GM19468 (cell line): ENCODE results near the gene ANXA9.

Experiments
- ATAC-seq: cut with Tn5 transposase; IDR thresholded peaks from one replicate; pipeline ENCODE4 v1.9.1; 2021; ENCODE audit warnings: mild to moderate bottlenecking, moderate library complexity, moderate number of reproducible peaks; ENCODE audit not compliant: unreplicated experiment; ENCODE audit errors: extremely low read depth

ANXA9 gene

DNA sequence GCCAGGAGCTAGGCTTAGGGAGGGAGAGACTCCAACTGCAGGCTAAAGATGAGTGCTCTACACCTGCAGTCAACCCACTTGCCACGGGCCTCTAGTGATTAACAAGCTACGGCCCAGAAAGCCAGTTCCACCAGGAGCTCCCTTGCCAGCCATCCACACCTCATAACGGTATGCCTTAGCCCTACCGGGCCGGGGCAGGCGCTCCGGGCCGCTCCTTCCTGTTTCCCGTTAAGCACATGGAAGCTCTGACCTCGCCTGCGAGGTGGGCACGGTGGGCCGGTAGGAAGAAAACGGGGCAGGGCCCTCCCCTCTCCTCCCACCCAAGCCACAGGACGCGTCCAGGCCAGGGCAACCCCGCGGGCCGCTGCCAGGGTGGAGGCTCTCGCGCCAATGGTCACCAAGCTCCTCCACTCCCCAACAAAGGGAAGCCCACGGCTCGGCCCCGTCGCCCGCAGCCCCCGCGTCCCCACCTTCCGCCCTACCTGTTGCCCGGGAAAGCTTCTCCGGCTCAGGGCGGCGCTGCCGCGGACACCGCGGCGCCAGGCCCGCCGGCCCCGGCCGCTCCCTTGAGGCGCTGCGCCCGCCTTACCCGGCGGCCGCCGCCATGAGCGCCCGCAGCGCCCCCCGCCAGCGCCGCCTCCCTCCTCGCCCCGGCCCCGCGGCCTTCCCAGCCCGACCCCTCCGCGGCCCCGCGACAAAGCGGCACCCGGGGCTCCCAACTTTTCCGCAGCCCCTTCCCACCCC lies 8.1 kb upstream of the ANXA9 start:
- ATAC-seq = peak; percentile 11

DNA sequence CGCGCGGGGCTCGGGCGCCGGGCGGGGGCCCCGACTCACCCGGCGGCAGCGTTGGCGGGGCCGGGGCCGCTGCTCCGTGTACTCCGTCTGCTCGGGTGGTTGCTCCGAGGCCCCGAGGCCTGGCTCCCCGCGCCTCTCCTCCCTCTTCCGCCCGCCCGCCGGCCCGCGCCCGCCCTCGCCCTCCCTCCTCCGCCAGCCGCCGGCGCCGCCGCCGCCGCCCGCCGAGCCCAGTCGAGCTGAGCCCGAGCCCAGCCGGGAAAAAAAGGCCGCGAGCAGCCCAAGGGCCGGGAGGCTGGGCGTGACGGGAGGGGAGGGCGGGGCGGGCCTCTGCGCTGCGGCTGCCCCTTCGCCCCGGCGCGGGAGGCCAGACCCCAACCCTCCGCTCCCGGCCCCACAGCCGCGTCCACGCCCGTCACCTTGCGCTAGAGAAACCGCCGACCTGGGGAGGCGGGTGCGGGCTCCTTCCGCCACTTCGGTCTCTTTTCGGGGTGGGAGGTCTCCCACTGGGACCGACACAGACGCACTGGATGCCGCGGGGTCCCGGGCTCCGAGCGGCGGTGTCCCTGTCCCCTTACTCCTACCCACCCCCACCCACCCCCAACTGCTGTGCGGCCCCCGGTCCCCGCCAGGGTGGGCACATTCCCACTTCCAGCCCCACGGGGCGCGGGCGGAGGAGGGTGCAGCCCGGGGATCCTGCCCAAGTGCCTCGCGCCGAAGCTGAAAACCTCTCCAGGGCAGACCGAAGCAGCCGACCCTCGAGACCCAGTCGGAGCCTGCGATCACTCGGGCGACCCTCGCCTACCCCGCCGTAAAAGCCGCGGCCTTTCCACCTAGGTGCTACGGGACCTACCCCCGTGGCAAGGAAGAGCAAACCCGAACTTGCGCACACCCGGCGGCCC lies 7.3 kb upstream of the ANXA9 start, which contains the start of gene CERS2:
TSS of gene CERS2 (minus strand) at position 256 of the 899 bp plus-strand sequence. CDS start 5,745 bp downstream, outside the sequence.
- ATAC-seq = peak; percentile 18

GRCh38 chr1:150976401-150976821 lies 5.7 kb upstream of the ANXA9 start:
- ATAC-seq = no peak

DNA sequence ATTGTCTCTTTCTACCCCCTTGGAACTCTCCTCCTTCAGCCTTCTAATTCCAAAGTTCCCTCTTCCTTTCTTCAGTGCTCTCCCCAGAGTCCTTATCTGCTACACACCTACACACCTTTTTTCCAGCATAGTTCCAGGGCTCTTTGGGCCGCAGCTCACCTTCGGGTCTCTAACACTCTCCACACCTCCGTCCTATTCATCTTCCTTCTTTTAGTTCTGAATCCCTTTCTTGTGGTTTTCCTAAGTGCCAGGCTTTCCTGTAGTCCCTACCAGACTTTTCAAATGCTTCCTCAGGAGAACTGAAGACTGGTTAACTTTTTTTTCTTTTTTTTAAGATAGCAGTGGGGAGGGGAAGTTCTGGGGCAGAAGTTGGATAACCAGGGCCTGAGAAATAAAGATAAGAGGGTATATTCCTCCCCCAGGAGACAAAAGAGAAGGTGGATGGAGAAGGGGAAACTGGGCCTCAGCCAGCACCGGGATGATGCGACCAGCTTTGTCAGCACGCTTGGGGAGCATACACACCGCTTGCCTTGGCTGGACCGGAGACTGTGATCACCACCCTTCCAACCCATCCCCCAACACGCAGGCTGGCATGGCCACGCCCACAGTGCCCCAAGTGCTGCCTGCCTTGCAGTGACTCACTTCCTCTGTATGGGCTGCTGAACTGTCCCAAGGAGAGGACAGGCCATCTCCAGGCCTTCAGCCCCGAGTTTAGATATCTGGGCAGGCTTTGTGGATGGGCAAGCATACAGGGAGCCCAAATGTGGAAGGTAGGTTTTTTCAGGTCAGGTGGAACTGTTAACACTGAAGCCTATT lies 5.0 kb upstream of the ANXA9 start:
- ATAC-seq = no peak

GRCh38 chr1:150979092-150980056 lies 2.7 kb upstream of the ANXA9 start:
- no peak for ATAC-seq

GRCh38 chr1:150981177-150981804 lies 801 bp upstream of the ANXA9 start:
- no peak for ATAC-seq

GRCh38 chr1:150985179-150985825 lies 3.2 kb downstream of the ANXA9 start:
- no peak for ATAC-seq

GRCh38 chr1:150987924-150988323 lies 5.8 kb downstream of the ANXA9 start:
- no peak for ATAC-seq

GRCh38 chr1:150992626-150993025 lies 10.5 kb downstream of the ANXA9 start:
- no peak for ATAC-seq

- ATAC-seq = no peak
Measured at GRCh38 chr1:150994248-150994647, 12.2 kb downstream of the ANXA9 start.

DNA sequence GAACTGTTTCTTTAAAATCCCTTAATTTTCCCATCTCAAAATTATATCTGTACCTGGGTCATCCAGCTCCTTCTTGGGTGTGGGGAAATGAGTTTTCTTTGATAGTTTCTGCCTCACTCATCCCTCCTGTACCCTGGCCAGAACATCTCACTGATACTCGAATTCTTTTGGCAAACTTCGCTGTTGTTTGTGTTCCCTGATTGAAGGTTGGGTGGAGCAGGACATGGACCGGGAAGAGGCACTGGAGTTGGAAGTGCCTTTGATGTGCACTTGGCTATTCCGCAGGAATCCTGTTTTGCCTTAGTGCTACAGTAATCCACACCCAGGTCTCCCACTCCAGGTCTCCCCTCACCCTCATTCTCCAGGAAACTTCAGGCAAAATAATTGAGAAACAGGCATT lies 13.4 kb downstream of the ANXA9 start:
- no peak for ATAC-seq

- ATAC-seq = no peak
Measured at GRCh38 chr1:150995896-150996295, 13.8 kb downstream of the ANXA9 start.

- no peak for ATAC-seq
Measured at GRCh38 chr1:150997126-150997872, 15.2 kb downstream of the ANXA9 start.

GRCh38 chr1:150997949-150998348 lies 15.9 kb downstream of the ANXA9 start:
- no peak for ATAC-seq

- no peak for ATAC-seq
Measured at GRCh38 chr1:150999051-150999674, 17.1 kb downstream of the ANXA9 start.

DNA sequence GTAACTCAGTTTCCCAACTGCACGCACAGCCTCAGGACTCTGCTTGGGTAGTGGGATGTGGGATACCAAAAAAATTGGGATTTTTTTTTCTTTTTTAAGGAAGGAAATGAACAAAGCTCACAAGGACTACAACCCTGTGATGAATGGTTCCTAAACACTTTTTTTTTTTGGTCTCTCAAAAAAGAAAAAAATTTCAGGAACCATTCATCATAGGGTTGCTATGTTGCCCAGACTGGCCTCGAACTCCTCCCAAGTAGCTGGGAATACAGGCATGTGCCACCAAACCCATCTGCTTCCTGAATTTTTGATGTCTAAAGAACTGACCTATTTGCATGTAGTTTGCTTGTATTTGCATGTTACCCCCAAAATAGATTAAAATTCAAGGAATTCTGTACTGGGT lies 17.8 kb downstream of the ANXA9 start:
- ATAC-seq = no peak

DNA sequence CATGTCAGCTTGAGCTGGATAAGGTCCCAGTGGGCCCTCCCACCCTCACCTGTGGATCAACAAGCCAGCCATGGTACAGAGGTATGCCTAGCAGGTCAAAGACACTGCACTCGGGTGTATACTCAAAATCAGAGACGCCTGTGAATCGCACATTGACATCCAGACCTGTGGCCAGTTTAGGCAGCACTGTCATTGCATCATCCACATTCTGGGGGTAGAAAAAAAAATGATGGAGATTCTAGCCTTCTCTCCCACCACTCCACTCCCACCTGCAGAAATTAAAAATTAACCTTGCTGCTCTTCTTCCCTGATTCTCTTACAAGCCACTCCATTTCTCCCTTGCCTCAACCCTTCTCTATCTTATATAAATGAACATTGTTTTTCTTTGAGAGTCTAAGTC lies 18.3 kb downstream of the ANXA9 start:
- no peak for ATAC-seq
